H1 (cell line): Measurements from ENCODE around the gene NECTIN2. TPM values are rescaled to one million over a fixed set of nuclear protein-coding genes. Genes with fewer than 3 reads are reported as not detected.

Source experiments
- BCL11A ChIP-seq, 2 experiments: IDR thresholded peaks; one replicate each; pipeline ENCODE4 v1.6.1; 2011; ENCODE audit warnings: low read depth in 2 of 2, low read length in 2 of 2, mild to moderate bottlenecking in 2 of 2
- CBX5 ChIP-seq: fragments of 300-800, 300-1000 bp; sonication (generic); IDR thresholded peaks from 2 replicates; pipeline ENCODE4 v1.7.1; 2016; ENCODE audit warnings: antibody characterized with exemption, low read length, low read depth
- FOSL1 ChIP-seq: IDR thresholded peaks from 2 replicates; pipeline ENCODE4 v1.6.1; 2011; ENCODE audit warnings: mild to moderate bottlenecking, low read depth, low read length, moderate library complexity; ENCODE audit not compliant: insufficient read depth
- KDM5A ChIP-seq: fragments of 200-600 bp; IDR thresholded peaks from 2 replicates; pipeline ENCODE4 v1.7.1; 2012; ENCODE audit warnings: mild to moderate bottlenecking, low read length, inconsistent platforms, mixed read lengths
- polyA plus RNA-seq, 7 experiments: library from polyadenylated mRNA; depleted of rRNA in 3 of 7; stranded (reverse) in 5 of 7; unstranded in 2 of 7; fragments of >200 nt in 5 of 7; fragments of 200-250 nt in 2 of 7; gene quantifications; 1 replicate in 5 of 7; 2 replicates in 1 of 7; 4 replicates in 1 of 7; pipeline versions ENCODE4 v1.2.1 to v1.2.3, GENCODE V29; 2011 to 2013; ENCODE audit warnings: missing spikeins in 2 of 7, mixed read lengths in 2 of 7
- total RNA-seq: library from RNA; stranded (reverse); fragmentation: NEBNext Ultra II Directional; extraction: Animal tissue kit (Norgen Biotek cat#: 25700); gene quantifications from 2 replicates; pipeline ENCODE4 v1.2.1, GENCODE V29; 2021

The NECTIN2 gene
- total and polyA plus RNA-seq, 2 of the 8 experiments (the other 6 are each of a cell fraction or from before 2014, with no cell fraction given), result 184 to 237 TPM

DNA sequence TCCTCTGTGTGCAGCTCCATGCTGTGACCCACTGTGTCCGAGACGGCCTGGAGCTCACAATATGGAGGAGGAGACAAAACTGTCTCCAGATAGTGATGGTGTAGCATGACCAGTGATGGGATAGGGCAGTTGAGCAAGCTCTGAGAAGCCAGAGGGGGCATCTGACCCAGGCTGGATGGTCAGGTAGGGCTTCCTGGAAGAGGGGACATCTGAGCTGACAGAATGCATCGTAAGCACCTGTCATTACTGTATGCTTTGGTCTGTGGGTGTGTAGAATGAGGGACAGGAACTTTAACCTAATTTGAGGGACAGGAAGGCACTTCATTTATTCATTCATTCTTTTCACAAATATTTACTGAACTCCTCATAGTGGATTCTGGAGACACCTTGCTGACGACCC, 38.5 kb downstream of the NECTIN2 start (continued):
- TF ChIP-seq FOSL1 (no peak), CBX5 (no peak), KDM5A (no peak), BCL11A (IDR thresholded peaks at IDR 0.05; ENCODE audit: low read depth in 2 of 2, low read length in 2 of 2) (no peak)
